ENCODE data around the gene SELENOO.

The SELENOO gene

GRCh38 chr22:50246242-50247175 lies 45.7 kb downstream of the SELENOO start:
- TF ChIP-seq GATA1 (IDR thresholded peaks at IDR 0.05; ENCODE audit: low read depth, low read length) (no peak), POLR2A (IDR thresholded peaks at IDR 0.05; ENCODE audit: low read length) (no peak)
- peak in 1 of 2 experiments; percentile 28 for DNase-seq

- DNase-seq: peak; percentile 42 to 55
- TF ChIP-seq POLR2A (IDR thresholded peaks at IDR 0.05; ENCODE audit: low read length) (no peak), GATA1 (IDR thresholded peaks at IDR 0.05; ENCODE audit: low read depth, low read length) (no peak)
Observed at GRCh38 chr22:50247748-50248147, 46.9 kb downstream of the SELENOO start.

GRCh38 chr22:50248196-50249081 lies 47.6 kb downstream of the SELENOO start:
- DNase-seq: no peak
- TF ChIP-seq POLR2A (IDR thresholded peaks at IDR 0.05; ENCODE audit: low read length) (no peak), GATA1 (IDR thresholded peaks at IDR 0.05; ENCODE audit: low read depth, low read length) (no peak)

GRCh38 chr22:50249341-50250248 lies 48.8 kb downstream of the SELENOO start:
- TF ChIP-seq GATA1 (IDR thresholded peaks at IDR 0.05; ENCODE audit: low read depth, low read length): no peak
- no peak for TF ChIP-seq POLR2A (IDR thresholded peaks at IDR 0.05; ENCODE audit: low read length)
- DNase-seq: no peak

- no peak for DNase-seq
- TF ChIP-seq GATA1 (IDR thresholded peaks at IDR 0.05; ENCODE audit: low read depth, low read length) (no peak), POLR2A (IDR thresholded peaks at IDR 0.05; ENCODE audit: low read length) (no peak)
Observed at GRCh38 chr22:50250249-50250554, 49.4 kb downstream of the SELENOO start.

- peak; percentile 83 to 86 for DNase-seq
- TF ChIP-seq GATA1 (IDR thresholded peaks at IDR 0.05; ENCODE audit: low read depth, low read length) (no peak), POLR2A (IDR thresholded peaks at IDR 0.05; ENCODE audit: low read length) (peak; percentile 47)
Observed at GRCh38 chr22:50250555-50251476, 50.0 kb downstream of the SELENOO start, which contains the start of gene HDAC10. HDAC10 (minus strand) TSS chr22:50251265; CDS start chr22:50251032, 233 bp downstream.

GRCh38 chr22:50251477-50252081 lies 50.8 kb downstream of the SELENOO start:
- TF ChIP-seq POLR2A (IDR thresholded peaks at IDR 0.05; ENCODE audit: low read length) (no peak), GATA1 (IDR thresholded peaks at IDR 0.05; ENCODE audit: low read depth, low read length) (no peak)
- DNase-seq: no peak

- no peak for TF ChIP-seq GATA1 (IDR thresholded peaks at IDR 0.05; ENCODE audit: low read depth, low read length)
- TF ChIP-seq POLR2A (IDR thresholded peaks at IDR 0.05; ENCODE audit: low read length): no peak
- peak; percentile 49 to 53 for DNase-seq
Observed at GRCh38 chr22:50252082-50253045, 51.6 kb downstream of the SELENOO start.

- DNase-seq: no peak
- no peak for TF ChIP-seq POLR2A (IDR thresholded peaks at IDR 0.05; ENCODE audit: low read length)
- no peak for TF ChIP-seq GATA1 (IDR thresholded peaks at IDR 0.05; ENCODE audit: low read depth, low read length)
Observed at GRCh38 chr22:50253046-50253915, 52.5 kb downstream of the SELENOO start.

GRCh38 chr22:50253941-50254340 lies 53.1 kb downstream of the SELENOO start:
- no peak for DNase-seq
- TF ChIP-seq POLR2A (IDR thresholded peaks at IDR 0.05; ENCODE audit: low read length) (no peak), GATA1 (IDR thresholded peaks at IDR 0.05; ENCODE audit: low read depth, low read length) (no peak)

Data from erythroblast (primary cell).